HG02943 (cell line): ENCODE data around the gene SNRPD3.

Experiments
- ATAC-seq: cut with Tn5 transposase; IDR thresholded peaks from one replicate; pipeline ENCODE4 v1.9.1; 2021; ENCODE audit warnings: mild to moderate bottlenecking, low read depth, moderate library complexity; ENCODE audit not compliant: unreplicated experiment

SNRPD3 gene

DNA sequence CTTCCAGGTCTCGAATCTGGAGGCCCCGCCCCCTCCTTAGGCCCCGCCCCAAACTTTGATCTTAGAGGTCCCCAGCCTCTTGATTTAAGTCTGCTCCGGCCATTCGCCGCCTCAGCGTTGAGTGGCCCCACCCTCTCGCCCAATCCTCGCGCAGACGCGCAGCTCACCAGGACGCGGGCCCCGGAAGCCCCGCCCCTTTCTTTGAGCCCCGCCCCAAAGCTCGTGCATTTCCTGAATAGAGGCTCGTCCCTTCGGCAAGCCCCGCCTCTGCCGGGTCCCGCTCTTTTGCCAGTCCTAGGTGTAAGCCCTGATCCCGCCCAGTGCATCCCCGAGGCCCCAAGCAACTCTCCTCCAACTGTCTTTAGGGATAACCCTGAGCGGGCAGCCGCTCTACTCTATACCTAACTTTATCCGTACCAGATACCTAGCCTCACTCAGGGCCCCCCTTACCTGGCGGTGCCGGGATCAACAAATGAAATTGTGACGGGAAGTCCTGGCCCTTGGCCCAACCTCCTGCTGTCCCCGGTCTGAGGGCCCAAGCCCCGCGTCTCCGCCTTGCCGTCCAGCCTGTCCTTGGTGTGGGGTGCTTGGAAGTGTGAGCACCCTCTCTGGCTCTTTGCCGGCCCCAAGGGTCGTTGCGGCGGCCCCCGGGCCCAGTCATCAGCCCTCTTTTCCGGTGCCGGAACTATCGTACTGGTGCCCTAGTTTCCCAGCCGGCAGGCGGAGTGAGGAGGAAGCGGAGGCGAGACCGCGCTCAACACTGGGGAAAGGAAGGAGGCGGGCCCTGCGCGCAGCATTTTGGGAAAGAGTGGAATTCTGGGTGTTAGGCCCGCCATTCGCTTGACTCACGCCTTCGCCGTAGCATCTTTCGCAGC is at the start of gene SNRPD3:
Gene SNRPD3 (plus strand): TSS at position 835 of the 875 bp plus-strand sequence. CDS start 1,676 bp downstream, outside the sequence.
- ATAC-seq: peak; percentile 63

DNA sequence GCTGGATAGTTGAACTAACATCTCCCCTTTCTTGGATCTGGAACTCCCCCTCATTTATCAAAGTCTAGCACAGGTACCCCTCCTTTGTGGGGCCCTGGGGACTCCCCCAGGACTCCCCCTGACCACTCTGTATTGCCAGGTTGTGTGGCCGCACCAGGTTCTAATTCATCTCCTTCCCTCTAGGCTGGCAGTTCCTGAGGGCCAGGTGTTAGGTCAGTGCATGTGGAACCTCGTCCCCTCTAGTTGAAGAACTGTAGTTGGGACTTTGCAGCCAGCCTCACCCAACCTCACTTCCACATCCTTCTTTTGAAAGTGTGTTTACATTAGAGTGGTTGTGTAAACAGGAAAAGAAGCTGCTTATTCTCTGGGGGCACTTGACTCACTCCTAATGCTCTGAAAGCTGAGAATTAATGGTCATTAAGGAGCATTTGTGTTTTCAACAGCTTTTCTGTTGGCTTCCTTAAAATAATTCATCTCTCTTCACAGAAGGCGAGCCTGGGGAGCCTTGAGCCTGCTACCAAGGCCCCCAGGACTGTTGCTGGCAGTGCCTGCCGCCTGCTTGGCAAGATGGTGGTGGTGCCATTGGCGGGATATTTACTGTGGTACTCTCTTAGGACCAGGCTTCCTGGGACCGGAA is 48.9 kb upstream of the SNRPD3 start:
- no peak for ATAC-seq

DNA sequence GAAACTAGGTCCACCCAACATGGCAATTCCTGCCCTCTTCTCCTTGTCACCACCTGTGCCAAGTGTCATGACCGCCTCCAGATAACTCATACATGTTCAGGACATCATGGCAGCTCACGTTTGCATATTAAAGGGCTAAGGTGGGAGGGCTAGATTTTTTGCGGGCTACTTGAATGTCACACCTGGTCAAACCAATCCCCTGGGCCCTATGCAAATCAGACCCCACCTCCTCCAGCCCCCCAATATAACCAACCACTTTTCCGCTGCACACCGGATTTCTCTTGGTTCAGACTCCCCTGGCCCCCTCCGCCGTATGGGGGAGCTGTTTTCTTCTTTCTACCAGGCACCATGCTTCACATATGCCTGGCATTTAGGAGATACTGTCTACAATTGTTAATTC is 48.1 kb upstream of the SNRPD3 start:
- no peak for ATAC-seq

DNA sequence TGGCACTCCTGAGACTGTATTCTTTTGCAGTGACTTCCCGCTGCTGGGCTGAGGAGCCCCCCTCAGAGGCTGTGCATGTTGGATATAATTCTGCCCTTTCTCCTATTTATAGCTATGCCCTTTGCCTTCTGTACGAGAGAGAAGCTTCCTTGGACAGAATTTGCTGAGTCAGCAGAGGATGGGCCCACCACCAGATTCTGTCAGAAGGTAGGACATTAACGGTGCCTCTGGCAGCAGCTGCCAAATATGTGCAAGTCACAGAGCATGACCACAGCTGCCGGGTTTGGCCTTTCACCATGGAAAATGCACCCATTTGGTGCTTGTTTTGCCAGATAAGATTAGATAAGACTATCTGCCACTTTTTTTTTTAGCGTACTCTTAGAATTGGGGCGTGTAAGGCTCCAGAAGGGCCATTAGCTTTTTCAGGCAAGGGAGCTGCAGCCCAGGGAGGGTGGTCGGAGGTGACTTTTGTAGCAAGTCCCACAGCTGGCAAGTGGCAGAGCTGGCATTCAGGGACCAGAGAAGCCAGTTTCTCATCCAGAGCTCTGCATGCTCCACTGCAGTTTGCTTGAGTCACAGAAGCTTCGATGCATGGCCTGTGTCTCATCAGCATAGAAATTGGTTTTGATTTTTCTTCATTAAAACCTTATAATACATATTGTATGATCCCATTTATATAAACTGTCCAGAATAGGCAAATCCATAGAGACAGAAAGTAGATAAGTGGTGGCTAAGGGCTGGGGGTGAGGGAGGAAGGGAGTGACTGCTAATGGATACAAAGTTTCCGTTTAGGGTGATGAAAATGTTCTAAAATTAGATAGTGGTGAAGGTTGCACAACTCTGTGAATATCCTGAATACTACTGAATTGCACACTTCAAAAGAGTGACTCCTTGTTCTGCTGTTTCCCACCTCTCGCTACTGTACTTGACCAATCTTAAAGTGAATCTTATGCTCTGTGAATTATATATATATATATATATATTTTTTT is 44.9 kb upstream of the SNRPD3 start:
- no peak for ATAC-seq

DNA sequence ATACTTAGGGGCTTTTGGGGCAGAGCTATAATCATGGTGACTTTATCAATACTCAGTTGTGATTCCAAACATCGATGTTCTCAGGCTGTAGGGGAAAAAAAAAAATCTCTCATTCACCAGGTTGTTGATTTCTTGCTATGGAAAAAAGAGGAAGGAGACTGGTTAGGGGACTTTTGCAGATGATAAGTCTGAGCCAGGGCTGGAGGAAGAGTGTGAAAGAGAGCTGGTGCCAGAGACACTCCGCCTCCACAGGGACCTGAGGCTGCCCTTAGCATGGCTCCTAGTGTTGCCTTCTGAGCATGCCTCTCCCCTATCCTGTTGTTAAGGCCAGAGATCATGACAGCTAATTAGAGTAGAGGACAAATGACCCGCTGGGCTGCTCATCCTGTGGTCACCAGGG is 43.8 kb upstream of the SNRPD3 start:
- no peak for ATAC-seq

DNA sequence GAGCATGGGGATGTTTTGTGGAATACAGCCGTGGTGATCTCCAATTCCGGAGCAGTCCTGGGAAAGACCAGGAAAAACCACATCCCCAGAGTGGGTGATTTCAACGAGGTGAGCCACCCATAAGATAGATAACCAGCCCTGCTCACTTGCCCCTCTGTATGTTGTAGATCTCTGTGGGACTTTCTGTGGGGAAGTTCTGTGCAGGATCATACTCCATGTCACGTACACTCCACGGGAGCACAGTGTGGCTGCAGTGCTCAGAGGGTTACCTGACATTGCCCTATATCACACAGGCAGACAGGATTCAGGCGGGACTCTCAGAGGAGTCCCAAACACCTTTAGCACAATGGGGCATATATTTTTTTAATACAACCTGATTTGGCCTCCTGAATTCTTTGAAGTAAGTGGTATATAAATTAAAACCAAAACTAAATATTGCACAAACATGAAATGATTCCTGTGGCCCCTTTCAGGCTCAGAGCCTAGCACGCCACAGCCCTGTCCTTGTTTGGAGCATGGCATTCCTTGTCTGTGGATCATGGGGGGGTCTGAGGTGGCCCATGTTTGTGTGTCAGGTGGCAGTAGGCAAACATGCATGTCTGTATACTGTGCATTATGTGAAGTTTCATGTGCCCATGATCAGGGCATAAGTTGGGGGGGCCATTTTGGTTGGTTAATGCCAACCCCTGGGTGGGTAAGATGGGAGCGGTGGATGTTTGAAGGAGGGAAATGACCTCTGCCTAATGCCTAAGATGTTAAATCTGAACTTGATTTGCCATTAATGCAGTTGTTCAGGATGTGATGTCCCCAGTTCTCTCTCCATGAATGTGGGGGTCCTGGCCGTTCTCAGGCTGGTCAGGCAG is 42.2 kb upstream of the SNRPD3 start:
- ATAC-seq: no peak

DNA sequence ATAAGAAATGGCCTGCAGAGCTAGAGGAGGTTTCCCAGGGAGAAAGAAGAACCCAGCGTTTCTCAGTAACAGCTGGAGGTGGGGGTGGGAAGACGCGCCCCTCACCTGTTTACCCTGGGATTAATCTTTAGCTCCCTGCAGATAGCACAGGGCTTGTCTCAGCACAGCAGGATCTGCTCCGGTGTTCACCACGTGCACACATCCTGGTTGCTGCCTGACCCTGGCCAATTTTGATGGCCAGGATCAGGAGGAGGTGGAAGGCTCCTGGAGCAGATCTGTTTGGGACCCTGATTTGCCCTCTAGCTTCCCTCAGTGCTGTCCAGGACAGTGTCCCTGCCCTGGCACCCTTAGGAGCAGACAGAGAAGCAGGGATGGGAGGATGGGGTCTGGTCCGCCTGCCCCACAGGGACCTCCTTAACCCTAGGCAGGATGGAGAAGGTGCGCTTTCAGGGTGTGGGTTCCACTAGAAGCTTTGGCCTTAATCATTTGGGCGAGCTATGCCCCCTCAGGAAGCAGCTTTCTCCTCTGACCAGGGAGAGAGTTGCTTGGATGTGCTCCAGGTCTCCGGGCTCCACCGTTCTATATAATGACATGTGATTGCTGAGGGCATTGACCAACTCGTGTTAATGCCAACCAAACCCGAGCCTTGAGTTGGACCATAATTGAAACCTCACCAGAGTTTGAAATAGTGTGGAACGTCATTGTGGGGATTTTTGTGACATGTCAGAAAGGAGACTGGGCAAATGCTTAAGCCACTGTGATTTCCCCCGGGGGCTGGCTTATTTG is 41.4 kb upstream of the SNRPD3 start:
- no peak for ATAC-seq

DNA sequence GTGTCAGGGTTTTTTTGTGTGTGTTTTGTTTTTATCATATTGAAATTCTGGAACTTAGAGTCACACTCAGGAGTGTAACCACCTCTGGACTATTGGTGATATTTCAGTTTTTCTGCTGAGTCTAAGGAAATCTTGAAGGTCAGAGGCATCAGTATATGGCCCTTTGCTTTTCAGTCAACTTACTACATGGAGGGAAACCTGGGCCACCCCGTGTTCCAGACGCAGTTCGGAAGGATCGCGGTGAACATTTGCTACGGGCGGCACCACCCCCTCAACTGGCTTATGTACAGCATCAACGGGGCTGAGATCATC is 40.8 kb upstream of the SNRPD3 start:
- ATAC-seq: no peak

DNA sequence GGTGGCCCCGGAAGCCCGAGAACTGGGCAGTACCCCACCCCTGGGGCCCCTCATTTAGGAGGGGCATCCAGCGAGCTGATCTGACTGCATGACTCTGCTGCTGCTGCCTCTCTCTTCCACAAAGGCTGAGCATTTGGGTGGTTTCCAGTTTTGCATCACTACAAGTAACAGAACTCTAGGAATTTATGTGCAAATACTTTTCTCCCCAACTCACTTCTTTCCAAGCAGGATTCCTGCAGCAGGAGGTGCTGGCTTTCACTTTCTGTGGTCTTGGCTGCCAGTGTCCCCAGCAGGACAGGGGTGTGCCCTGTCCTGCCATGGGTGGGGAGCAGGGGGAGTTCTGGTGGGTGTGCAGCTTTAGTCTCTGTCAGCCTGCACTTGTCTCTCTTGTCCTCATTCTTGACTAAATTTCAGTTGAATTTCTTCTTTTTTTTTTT is 39.5 kb upstream of the SNRPD3 start:
- ATAC-seq: no peak

DNA sequence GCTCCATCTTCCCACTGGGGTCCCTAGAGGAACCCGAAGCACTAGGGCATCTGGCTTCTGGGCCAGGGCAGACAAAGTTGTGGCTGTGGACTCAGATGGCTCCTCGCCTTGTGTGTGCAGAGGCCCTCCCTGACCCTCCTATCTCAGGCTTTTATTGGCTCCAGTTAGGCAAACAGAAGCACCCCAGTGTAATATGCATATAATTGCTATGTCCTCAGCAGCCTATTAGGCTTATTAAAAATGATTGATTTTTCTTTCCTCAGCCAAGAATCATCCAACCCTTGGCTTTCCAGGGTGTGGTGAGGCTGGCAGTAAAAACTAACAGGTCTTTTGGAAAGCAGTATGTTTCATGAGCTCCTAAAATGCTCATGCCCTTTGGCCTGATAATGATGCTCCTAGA is 38.4 kb upstream of the SNRPD3 start:
- ATAC-seq: no peak

DNA sequence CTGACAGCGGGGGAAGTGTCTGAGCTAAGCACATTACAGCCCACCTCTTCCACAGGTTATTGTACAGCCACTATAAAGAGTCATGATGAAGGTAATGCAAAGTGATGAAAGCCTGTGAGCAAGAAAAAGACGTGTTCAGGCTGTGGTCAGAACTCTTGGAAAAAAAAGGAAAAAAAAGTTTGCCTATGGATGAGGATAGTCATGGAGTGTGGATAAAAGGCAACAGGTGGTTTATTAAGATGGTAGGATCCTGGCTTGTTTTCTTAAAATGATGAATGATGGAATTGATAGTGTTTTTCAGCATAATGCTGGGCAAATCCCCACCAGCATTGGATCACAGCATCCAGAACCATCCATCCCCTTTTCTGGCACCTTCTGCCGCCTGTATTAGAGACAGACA is 37.6 kb upstream of the SNRPD3 start:
- no peak for ATAC-seq

DNA sequence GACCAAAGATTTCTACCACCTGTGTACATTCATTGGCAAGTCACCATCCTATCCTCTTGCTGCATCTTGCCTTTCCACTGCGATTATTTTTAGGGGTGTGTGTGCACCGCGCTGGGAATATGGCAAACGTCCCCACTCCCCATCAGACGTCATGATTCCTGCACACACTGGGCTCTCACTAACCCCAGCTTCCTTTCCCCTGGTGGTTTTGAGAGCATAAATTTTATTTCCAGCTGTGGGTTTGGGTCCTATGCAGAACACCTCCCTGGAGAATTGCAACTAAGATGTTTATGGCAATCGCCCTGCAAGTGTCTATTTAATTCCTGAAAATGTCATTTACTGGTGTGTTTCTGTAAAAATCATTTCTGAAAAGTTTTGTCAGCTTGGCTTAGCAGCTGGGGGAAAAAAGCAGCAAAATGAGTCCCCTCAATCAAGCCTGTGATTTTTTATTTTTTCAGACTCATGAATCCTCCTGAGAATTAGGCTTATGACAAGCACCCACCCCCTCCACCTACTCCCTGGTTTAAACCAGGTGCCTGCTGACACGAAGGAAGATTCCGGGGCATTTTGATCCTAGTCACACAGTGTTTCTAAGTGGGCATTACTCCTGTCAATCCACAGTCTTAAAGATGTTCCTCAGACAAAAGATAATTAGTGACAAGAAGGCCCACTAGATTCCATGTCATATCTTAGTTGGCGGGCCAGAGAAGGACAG is 36.9 kb upstream of the SNRPD3 start:
- no peak for ATAC-seq

DNA sequence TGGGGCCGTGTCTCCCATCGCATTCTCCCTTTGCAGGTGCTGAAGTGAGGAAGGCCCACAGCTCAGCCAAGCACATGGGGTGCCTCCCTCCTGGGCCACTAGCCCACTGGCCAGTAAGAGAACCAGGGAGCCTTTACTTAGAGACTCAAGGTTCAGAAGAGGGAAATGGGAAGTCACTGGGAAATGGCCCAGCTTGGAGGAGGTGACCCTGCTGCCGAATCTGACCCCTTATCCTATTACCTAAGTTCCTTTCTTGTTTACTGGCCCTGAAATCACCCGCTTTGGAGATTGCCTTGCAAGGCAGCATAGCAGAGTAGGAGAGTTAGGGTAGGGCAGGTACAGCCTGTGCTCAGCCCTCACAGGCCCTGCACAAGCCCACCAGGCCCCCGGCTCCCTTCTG is 36.3 kb upstream of the SNRPD3 start:
- ATAC-seq: no peak

DNA sequence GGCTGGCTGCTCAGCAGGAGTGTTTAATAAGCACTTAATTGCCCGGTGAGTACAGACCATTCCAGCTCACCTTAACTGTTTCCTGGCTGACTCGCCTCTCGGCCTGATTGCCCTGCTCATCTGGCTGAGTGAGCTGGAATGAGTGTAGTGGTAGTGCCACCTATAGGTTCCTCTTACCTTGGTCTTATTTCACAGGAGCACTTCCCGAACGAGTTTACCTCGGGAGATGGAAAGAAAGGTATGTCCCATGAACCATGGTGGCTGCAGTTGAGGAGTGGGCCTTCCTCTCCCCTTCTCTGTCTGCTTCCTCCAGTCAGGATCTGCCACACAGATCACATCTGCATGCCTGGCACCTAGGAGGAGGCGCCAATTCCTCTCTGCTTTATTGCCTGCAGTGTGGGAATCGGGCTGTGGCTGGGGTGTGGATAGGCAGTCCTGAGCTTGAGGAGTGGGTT is 34.0 kb upstream of the SNRPD3 start:
- ATAC-seq: no peak

DNA sequence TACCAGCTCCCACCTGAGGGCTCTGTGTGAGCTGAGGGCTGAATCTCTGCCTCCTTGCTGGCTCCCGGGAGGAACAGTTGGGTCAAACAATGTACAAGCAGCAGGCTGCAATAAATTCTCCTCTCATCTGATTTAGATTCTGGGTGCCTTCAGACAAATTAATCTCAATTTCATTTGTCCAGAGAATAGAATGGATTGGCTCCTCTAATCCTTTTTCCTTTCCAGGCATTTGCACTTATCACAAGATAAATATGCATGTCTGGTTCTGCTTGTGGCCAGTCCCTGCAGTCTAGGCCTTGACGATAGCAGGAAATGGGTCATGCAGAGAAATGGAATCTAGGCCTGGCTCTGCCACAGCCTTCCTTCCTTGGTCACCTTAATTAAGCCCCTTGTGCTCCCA is 31.9 kb upstream of the SNRPD3 start:
- no peak for ATAC-seq

DNA sequence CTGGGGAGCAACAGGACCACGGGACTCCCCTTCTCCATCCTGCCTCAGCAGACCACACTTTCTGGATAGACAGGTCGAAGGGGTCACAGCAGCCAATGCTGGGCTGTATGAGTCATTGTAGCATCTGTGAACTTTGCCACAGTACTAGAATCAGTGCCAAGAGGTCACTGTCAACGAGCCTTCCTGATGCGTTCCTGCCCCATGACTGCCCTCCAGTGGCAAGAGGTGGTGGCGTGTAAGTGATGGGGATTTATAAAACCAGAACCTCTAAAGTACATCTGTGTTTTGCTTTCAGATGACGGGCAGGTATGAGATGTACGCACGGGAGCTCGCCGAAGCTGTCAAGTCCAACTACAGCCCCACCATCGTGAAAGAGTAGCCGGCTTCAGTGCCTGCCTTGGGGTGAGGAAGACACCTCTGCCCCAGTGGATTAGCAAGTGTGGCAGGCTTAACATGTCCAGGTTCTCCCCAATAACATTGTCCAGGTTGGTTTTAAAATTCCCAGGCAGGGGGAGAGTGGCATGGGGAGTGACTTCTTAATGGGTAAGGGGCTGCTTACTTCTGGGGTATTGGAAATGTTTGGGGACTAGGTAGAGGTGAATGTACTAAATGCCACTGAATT is 30.3 kb upstream of the SNRPD3 start:
- no peak for ATAC-seq

DNA sequence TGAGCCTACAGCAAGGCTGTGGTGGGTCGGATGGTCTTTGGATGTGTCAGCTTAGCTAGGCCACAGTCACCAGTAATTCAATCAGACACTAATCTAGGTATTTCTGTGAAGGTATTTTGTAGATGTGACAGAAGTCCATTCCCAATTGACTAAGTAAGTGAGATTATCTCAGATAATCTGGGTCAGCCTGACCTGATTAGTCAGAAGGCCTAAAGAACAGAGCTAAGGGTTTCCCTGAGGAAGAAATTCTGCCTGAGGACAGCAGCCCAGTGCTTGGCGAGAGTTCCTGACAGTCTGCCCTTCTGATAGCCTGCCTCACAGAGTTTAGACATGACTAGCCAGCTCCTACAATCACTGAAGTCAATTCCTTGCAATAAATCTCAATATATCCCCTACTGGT is 29.6 kb upstream of the SNRPD3 start:
- ATAC-seq: no peak

DNA sequence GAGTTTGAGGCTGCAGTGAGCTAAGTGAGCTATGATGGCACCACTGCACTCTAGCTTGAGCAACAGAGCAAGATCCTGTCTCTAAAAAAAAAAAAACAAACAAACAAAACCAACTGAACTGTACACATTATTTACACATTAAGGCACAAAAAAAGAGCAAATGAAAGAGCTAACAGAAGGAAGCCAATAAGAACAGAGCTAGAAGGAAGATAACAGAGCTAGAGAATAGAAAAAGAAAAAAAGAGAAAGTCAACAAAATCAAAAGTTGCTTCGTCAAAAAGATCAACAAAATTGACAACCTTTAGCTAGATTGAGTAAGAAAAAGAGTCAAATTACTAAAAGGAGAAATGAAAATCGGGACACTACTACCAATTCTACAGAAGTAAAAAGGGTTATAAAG is 25.9 kb upstream of the SNRPD3 start:
- ATAC-seq: no peak
